Glutamatergic neuron (in vitro differentiated cells): ENCODE results near the gene MS4A2. TPM values are rescaled to one million over a fixed set of nuclear protein-coding genes. Genes with fewer than 3 reads are reported as not detected.

Experiments
- DNase-seq: peaks from one replicate; pipeline ENCODE4 v3.0.0; 2022
- H3K27ac Mint-ChIP-seq: one replicate; pipeline ENCODE4 v1.8.0; 2020; ENCODE audit warnings: mild to moderate bottlenecking, mixed read lengths, inconsistent platforms; ENCODE audit not compliant: unreplicated experiment
- H3K27me3 Mint-ChIP-seq: one replicate; pipeline ENCODE4 v1.8.0; 2020; ENCODE audit warnings: mild to moderate bottlenecking, moderate library complexity, mixed read lengths, inconsistent platforms; ENCODE audit not compliant: unreplicated experiment
- H3K36me3 Mint-ChIP-seq: one replicate; pipeline ENCODE4 v1.8.0; 2020; ENCODE audit warnings: mild to moderate bottlenecking, mixed read lengths, inconsistent platforms; ENCODE audit not compliant: unreplicated experiment
- H3K4me1 Mint-ChIP-seq: one replicate; pipeline ENCODE4 v1.8.0; 2020; ENCODE audit warnings: mild to moderate bottlenecking, low read depth, mixed read lengths, inconsistent platforms; ENCODE audit not compliant: unreplicated experiment
- H3K4me3 Mint-ChIP-seq: one replicate; pipeline ENCODE4 v1.8.0; 2020; ENCODE audit warnings: mild to moderate bottlenecking, mixed read lengths, inconsistent platforms; ENCODE audit not compliant: unreplicated experiment
- H3K9me3 Mint-ChIP-seq: one replicate; pipeline ENCODE4 v1.8.0; 2020; ENCODE audit warnings: mild to moderate bottlenecking, moderate library complexity, mixed read lengths, inconsistent platforms; ENCODE audit not compliant: unreplicated experiment
- CTCF ChIP-seq: fragments of 200-600 bp; sonication (generic); IDR thresholded peaks from one replicate; pipeline ENCODE4 v1.5.0; 2021; ENCODE audit not compliant: partially characterized antibody, unreplicated experiment
- total RNA-seq: library from RNA; stranded (reverse); fragmentation: NEBNext Ultra II Directional; extraction: Animal tissue kit (Norgen Biotek cat#: 25700); gene quantifications from one replicate; pipeline ENCODE4 v1.2.1, GENCODE V29; 2021; ENCODE audit not compliant: unreplicated experiment

MS4A2 gene
- total RNA-seq, 1 donor from 2014 or later: not detected

DNA sequence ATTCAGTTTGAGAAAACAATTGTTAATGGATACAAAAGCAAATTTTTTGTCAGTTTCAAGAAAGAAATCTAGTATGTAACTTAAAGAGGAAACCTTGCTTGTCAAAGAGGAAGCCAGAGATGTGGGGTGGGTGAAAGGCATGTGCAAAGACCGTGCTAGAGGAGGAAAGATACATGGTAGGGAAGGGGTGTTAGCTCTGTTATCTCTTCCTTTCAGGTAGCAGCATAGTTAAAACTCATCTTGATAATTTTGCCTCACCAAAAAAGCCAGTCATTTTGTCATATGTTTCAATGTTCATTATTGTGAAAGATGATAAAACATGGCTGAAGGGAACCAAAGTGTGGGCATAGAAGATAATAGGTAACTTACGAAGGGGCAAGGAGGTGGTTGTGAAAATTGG lies 2.6 kb upstream of the MS4A2 start:
- no peaks in the 10 kb centered on the region for H3K36me3 Mint-ChIP-seq
- no peak for TF ChIP-seq CTCF
- H3K4me1 Mint-ChIP-seq: no peaks in the 10 kb centered on the region
- DNase-seq: no peak
- H3K9me3 Mint-ChIP-seq: no peaks in the 10 kb centered on the region
- no peaks in the 10 kb centered on the region for H3K27me3 Mint-ChIP-seq
- no peak overlapping the region for H3K27ac Mint-ChIP-seq
- H3K4me3 Mint-ChIP-seq: no peak overlapping the region

- no peaks in the 10 kb centered on the region for H3K36me3 Mint-ChIP-seq
- DNase-seq: no peak
- H3K9me3 Mint-ChIP-seq: no peaks in the 10 kb centered on the region
- H3K27me3 Mint-ChIP-seq: no peaks in the 10 kb centered on the region
- no peak overlapping the region for H3K4me3 Mint-ChIP-seq
- H3K27ac Mint-ChIP-seq: no peak overlapping the region
- TF ChIP-seq CTCF: no peak
- H3K4me1 Mint-ChIP-seq: no peaks in the 10 kb centered on the region
Observed at GRCh38 chr11:60087239-60087638, 1.2 kb upstream of the MS4A2 start.

DNA sequence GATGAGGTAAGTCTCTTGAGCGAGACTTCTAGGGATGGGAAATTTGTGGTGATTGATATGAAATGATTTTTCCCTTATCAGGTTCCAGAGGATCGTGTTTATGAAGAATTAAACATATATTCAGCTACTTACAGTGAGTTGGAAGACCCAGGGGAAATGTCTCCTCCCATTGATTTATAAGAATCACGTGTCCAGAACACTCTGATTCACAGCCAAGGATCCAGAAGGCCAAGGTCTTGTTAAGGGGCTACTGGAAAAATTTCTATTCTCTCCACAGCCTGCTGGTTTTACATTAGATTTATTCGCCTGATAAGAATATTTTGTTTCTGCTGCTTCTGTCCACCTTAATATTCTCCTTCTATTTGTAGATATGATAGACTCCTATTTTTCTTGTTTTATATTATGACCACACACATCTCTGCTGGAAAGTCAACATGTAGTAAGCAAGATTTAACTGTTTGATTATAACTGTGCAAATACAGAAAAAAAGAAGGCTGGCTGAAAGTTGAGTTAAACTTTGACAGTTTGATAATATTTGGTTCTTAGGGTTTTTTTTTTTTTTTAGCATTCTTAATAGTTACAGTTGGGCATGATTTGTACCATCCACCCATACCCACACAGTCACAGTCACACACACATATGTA lies 7.1 kb downstream of the MS4A2 start:
- Mint-ChIP-seq H3K36me3 (no peaks in the 10 kb centered on the region), H3K4me3 (no peak overlapping the region), H3K9me3 (no peaks in the 10 kb centered on the region), H3K27me3 (no peaks in the 10 kb centered on the region), H3K4me1 (no peaks in the 10 kb centered on the region), H3K27ac (no peak overlapping the region)
- TF ChIP-seq CTCF: no peak
- DNase-seq: no peak

DNA sequence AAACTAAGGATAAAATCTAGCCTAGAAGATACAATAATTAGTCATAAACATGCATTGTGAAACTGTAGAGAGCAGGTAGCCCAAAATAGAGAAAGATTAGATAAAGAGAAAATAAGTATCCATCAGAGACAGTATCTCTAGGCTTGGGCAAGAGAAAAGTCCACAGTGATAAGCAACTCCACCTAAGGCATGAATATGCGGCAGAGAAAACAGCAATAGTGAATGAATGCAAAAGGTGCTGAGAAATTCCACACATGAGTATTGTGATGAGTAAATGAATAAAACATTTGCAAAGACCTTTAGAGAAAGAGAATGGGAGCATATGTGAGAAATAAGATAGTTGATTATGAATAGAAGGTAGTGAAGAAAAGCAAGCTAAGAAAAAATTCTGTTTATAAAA lies 8.7 kb downstream of the MS4A2 start:
- H3K4me3 Mint-ChIP-seq: no peak overlapping the region
- no peak for TF ChIP-seq CTCF
- H3K4me1 Mint-ChIP-seq: no peaks in the 10 kb centered on the region
- no peaks in the 10 kb centered on the region for H3K36me3 Mint-ChIP-seq
- no peak for DNase-seq
- H3K27ac Mint-ChIP-seq: no peak overlapping the region
- H3K9me3 Mint-ChIP-seq: peaks cover 2% of the 10 kb centered on the region
- H3K27me3 Mint-ChIP-seq: no peaks in the 10 kb centered on the region

GRCh38 chr11:60098508-60098907 lies 10.0 kb downstream of the MS4A2 start:
- Mint-ChIP-seq H3K27ac (no peak overlapping the region), H3K27me3 (no peaks in the 10 kb centered on the region), H3K4me1 (no peaks in the 10 kb centered on the region), H3K36me3 (no peaks in the 10 kb centered on the region), H3K4me3 (no peak overlapping the region), H3K9me3 (peaks cover 2% of the 10 kb centered on the region)
- DNase-seq: no peak
- TF ChIP-seq CTCF: no peak
